Loucy (cell line): ENCODE results near the gene MTARC2.

Source experiments
- H2AFZ ChIP-seq: fragments of 200-600 bp; sonication (generic); 2 replicates; pipeline ENCODE4 v1.6.0; 2016; ENCODE audit warnings: antibody characterized with exemption, mild to moderate bottlenecking, low read length, moderate library complexity
- H3F3A ChIP-seq: fragments of 200-600 bp; 2 replicates; pipeline ENCODE4 v1.6.0; 2016; ENCODE audit warnings: antibody characterized with exemption, low read depth, mild to moderate bottlenecking
- H3K27me3 ChIP-seq: fragments of 200-600 bp; sonication (generic); 2 replicates; pipeline ENCODE4 v1.6.1; 2014; ENCODE audit warnings: low read length, mild to moderate bottlenecking; ENCODE audit not compliant: insufficient read depth, poor library complexity, severe bottlenecking
- H3K36me3 ChIP-seq: fragments of 200-600 bp; sonication (generic); 2 replicates; pipeline ENCODE4 v1.6.1; 2016; ENCODE audit warnings: low read length; ENCODE audit not compliant: insufficient read depth
- H3K4me1 ChIP-seq: fragments of 200-600 bp; sonication (generic); 2 replicates; pipeline ENCODE4 v1.5.1; 2014; ENCODE audit warnings: low read length, mild to moderate bottlenecking; ENCODE audit not compliant: insufficient read depth, poor library complexity, severe bottlenecking
- H3K4me2 ChIP-seq: fragments of 200-600 bp; sonication (generic); 2 replicates; pipeline ENCODE4 v1.6.0; 2014; ENCODE audit warnings: antibody characterized with exemption, low read length, low read depth, mild to moderate bottlenecking; ENCODE audit not compliant: poor library complexity, severe bottlenecking
- H3K4me3 ChIP-seq: fragments of 200-600 bp; sonication (generic); 2 replicates; pipeline ENCODE4 v1.5.1; 2014; ENCODE audit warnings: low read length, mild to moderate bottlenecking, mixed read lengths; ENCODE audit not compliant: poor library complexity, severe bottlenecking
- H3K79me2 ChIP-seq: fragments of 200-600 bp; sonication (generic); 2 replicates; pipeline ENCODE4 v1.6.1; 2014; ENCODE audit warnings: low read length; ENCODE audit not compliant: insufficient read depth
- H3K9ac ChIP-seq: fragments of 200-600 bp; sonication (generic); 2 replicates; pipeline ENCODE4 v1.6.0; 2014; ENCODE audit warnings: mild to moderate bottlenecking, low read depth, low read length, moderate library complexity; ENCODE audit not compliant: poor library complexity, severe bottlenecking
- H3K9me2 ChIP-seq: fragments of 200-600 bp; sonication (generic); replicated peaks from 2 replicates; pipeline ENCODE4 v1.6.1; 2016; ENCODE audit warnings: low read depth, low read length, mixed read lengths
- H3K9me3 ChIP-seq: fragments of 200-600 bp; sonication (generic); 2 replicates; pipeline ENCODE4 v1.6.1; 2014; ENCODE audit warnings: mild to moderate bottlenecking, antibody characterized with exemption, low read length, low read depth; ENCODE audit not compliant: insufficient read depth
- H4K20me1 ChIP-seq: fragments of 200-600 bp; sonication (generic); 2 replicates; pipeline ENCODE4 v1.6.0; 2014; ENCODE audit warnings: antibody characterized with exemption, low read length, mild to moderate bottlenecking; ENCODE audit not compliant: insufficient read depth, poor library complexity, severe bottlenecking
- CTCF ChIP-seq: fragments of 200-600 bp; sonication (generic); conservative IDR thresholded peaks from 2 replicates; pipeline ENCODE4 v1.5.1; 2014; ENCODE audit warnings: mild to moderate bottlenecking, antibody characterized with exemption, low read length
- EZH2phosphoT487 ChIP-seq: fragments of 200-600 bp; IDR thresholded peaks from 2 replicates; pipeline ENCODE4 v1.6.1; 2018; ENCODE audit warnings: antibody characterized with exemption, mild to moderate bottlenecking, moderate library complexity, borderline replicate concordance

The MTARC2 gene

GRCh38 chr1:220803401-220804201 is 55.5 kb downstream of the MTARC2 start:
- no peak overlapping the region for H3K9ac ChIP-seq
- no peaks in the 10 kb centered on the region for H3K27me3 ChIP-seq
- no peak overlapping the region for H2AFZ ChIP-seq
- H3K36me3 ChIP-seq = no peaks in the 10 kb centered on the region
- no peak overlapping the region for H3K4me3 ChIP-seq
- no peak overlapping the region for H3K4me2 ChIP-seq
- H3K79me2 ChIP-seq = no peaks in the 10 kb centered on the region
- no peaks in the 10 kb centered on the region for H4K20me1 ChIP-seq
- TF ChIP-seq CTCF (peak; percentile 95), EZH2phosphoT487 (no peak)
- H3K9me3 ChIP-seq = no peaks in the 10 kb centered on the region
- H3K4me1 ChIP-seq = no peaks in the 10 kb centered on the region
- H3K9me2 ChIP-seq = no peaks in the 10 kb centered on the region
- no peaks in the 10 kb centered on the region for H3F3A ChIP-seq

- Histone ChIP-seq H3K9me2 (no peaks in the 10 kb centered on the region), H3K27me3 (no peaks in the 10 kb centered on the region), H3K4me1 (no peaks in the 10 kb centered on the region), H3K4me3 (no peak overlapping the region), H3F3A (no peaks in the 10 kb centered on the region), H4K20me1 (no peaks in the 10 kb centered on the region), H3K79me2 (no peaks in the 10 kb centered on the region), H2AFZ (no peak overlapping the region), H3K36me3 (no peaks in the 10 kb centered on the region), H3K4me2 (no peak overlapping the region), H3K9ac (no peak overlapping the region), H3K9me3 (no peaks in the 10 kb centered on the region)
- no peak for TF ChIP-seq EZH2phosphoT487
- no peak for TF ChIP-seq CTCF
Observed at GRCh38 chr1:220804202-220804586, 56.1 kb downstream of the MTARC2 start.

- Histone ChIP-seq H3K9me2 (no peaks in the 10 kb centered on the region), H3K27me3 (no peaks in the 10 kb centered on the region), H3K9me3 (no peaks in the 10 kb centered on the region), H4K20me1 (no peaks in the 10 kb centered on the region), H2AFZ (no peak overlapping the region), H3K4me3 (no peak overlapping the region), H3F3A (no peaks in the 10 kb centered on the region), H3K9ac (no peak overlapping the region), H3K79me2 (no peaks in the 10 kb centered on the region), H3K4me2 (no peak overlapping the region), H3K36me3 (no peaks in the 10 kb centered on the region), H3K4me1 (no peaks in the 10 kb centered on the region)
- no peak for TF ChIP-seq EZH2phosphoT487
- no peak for TF ChIP-seq CTCF
Observed at GRCh38 chr1:220806408-220806807, 58.3 kb downstream of the MTARC2 start.
